GM18507 (cell line): ENCODE results near the gene MTIF3.

Experiments
- DNase-seq: peaks from one replicate; pipeline ENCODE4 v3.0.0; 2011; ENCODE audit warnings: low read depth; ENCODE audit not compliant: insufficient read length; ENCODE audit errors: extremely low spot score
- FAIRE-seq: peaks from 2 replicates; lab custom pipeline; 2011; peaks lifted over from hg19 to GRCh38; lab: Jason Lieb, UNC

The MTIF3 gene, protein sequence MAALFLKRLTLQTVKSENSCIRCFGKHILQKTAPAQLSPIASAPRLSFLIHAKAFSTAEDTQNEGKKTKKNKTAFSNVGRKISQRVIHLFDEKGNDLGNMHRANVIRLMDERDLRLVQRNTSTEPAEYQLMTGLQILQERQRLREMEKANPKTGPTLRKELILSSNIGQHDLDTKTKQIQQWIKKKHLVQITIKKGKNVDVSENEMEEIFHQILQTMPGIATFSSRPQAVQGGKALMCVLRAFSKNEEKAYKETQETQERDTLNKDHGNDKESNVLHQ

DNA sequence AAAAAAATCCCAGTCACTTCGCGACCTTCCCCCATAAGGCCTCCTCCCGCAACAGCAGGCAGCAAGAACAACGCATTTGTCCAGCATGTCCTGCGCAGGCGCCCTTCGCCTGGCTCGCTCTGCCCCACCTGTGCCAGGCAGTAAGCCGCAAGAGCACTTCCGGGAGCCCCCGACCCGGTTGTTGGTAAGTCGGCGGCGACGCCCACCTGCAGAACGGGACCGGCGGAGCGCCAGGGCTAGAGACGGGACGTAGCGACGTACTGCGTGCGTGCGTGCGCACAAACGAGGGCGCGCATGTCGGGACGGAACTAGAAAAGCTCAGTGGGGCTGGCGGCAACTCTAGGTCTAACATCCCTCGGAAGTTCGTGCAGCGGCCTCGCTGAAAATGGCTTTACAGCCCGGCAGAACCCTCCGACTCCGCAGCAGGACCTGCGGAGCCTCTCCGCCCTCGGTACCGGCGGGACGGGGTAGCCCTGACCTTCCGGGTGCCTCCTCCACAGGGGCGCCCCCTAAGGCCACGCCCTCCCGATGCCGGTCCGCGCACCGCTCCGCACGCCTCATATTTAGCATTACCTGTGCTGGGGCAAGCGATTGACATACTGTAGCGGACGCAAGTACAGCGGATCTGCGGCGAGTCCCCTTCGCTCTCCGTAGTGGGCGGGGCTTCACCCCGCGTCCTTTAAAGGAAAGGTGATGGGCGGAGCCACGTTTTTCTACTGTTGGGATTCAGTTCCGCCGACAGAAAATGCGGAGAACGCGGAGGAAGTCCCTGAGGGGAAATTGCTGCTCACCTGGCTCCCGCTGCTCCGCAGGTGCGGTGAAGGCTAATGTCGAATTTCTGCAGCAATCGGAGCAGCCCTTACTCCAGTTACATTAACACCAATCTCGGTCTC lies at the start of gene MTIF3:
TSS of gene MTIF3 (minus strand) at position 629 of the 893 bp plus-strand sequence. CDS start 10,116 bp downstream, outside the sequence.
- peak; percentile 95 for FAIRE-seq
- peak; percentile 75 for DNase-seq

DNA sequence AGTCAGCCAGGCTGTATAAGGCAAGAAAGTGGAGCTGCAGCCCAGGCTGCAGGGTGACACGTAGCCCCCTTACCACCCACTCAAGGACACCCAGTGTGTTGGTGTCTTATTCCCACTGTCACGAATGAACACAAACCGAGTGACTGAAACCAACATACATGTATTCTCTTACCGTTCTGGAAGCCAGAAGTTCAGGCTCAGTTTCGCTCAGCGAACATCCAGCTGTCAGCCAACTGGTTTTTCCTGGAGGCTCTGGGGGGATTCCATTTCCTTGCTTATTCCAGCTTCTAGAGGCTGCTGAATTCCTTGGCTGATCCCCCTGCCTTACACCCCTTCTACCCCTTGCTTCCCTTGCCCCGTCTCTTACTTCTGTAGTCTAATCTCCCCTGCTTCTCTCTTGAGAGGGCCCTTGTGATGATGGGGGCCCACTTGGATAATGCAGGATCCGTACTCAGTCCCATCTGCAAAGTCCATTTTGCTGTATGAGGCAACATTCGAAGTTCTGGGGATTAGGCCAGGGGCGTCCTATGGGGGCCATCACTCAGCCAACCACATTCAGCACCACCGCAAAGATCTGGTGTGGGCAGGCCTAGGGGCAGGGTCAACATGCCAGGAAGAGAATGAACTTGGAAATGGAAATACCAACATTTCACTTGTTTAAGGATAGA lies 47.3 kb upstream of the MTIF3 start:
- no peak for FAIRE-seq

DNA sequence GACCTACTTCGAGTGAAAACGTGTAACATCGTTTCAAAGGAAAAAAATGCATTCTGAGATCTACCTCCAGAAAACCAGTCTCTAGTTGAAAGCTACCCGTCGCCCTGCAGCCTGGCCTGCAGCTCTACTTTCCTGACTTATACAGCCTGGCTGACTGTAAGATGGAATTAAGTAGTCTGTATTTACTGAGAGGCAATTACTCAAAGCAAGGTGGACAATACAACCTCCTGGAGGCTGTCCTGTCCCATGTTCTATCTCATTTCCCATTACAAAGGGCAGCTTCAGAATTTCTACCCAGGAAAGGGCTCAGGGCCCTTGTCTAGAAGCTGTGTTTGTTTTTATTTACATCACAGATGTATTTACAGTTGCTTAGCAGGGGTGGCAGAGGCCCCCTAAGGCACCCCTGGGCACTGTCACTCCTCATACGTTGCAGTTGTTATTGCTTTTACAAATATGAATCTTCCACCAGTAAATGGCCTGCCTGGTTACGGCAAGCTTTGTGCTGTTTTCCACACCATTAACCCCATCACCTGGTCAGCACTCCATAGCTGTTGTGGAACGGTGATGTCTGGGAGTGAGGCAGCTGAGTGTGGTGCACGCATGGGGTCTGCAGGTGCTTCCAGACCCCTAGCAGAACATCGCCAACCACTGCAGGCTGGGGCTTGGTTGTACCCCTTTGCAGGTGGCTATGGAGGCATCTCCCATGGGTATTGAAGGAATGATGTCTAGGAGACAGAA lies 46.3 kb upstream of the MTIF3 start:
- no peak for DNase-seq
- no peak for FAIRE-seq

More for the DNA sequence above, 47.3 kb upstream of the MTIF3 start:
- DNase-seq, result no peak

DNA sequence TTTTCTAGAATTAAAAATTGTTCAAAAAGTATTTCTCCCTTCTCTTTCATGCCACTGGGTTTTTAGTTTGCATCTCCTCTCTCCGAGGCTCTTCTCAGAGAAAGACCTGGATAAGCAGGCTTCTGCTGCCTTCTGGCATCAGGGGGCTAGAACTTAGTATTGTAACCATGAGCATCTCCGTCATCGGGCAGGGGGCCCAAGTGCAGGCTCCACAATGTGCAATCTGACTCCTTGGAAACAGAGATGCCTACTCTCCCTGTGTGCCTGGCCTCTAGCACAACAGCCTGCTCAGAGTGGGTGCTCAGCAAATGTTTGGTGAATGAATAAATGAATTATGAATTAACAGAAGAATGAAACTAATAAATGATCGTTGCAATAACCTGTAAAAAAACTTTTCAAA lies 45.6 kb upstream of the MTIF3 start:
- FAIRE-seq (no peak), DNase-seq (no peak)

DNA sequence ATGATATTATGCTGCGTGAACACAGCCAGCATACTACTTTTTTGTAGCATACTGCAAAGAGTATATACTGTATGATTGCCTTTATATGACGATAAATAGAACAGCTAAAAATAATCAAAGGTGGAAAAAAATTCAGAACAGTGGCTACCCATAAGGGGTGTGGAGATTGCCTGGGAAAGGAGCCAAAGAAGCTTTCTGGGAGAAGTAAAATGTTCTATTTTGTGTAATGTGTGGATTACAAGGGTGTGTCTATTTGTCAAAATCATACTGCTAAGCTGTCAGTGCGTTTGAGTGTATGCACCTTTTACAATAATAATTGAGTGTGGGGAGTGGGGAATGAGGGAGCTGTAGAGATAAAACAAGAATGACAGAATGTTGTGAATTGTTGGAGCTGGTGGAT lies 45.2 kb upstream of the MTIF3 start:
- DNase-seq (no peak), FAIRE-seq (no peak)

DNA sequence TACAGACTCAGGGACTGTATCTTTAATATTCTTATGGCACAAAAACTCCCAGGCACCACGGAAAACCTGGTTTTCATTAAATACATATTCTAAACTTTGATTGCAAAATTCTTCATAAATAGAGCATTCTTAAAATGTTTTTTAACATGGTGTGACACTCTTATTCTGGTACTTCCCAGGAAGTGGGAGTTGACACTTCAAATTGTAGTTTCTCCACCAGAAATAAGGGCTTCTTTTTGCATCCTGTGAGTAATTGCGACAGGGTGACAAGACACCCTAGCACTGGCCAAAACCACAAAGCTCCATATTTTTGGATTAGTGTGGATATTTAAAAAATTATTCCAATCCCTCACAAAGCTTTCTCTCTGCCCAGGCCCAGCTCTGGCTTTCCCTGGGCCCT lies 43.6 kb upstream of the MTIF3 start:
- FAIRE-seq (no peak), DNase-seq (no peak)

DNA sequence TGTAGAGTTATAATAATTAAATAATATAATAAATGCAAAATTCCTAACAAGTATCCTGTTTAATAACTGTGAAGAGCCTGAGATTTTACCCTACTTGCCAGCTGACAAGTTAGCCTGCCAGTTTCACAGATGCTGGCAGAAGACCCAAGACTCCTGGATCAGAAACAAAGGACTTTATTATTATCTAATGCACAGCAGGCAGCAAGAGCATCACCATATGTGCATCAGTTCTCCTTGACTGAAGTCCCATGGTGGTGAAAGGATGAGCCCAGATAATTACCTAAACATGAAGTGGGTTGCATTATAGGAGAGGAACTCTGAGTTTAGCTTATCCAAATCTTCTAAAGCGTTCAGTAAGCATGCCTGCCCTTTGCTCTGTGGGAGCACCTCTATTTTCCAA lies 39.1 kb upstream of the MTIF3 start:
- FAIRE-seq, result no peak
- no peak for DNase-seq

DNA sequence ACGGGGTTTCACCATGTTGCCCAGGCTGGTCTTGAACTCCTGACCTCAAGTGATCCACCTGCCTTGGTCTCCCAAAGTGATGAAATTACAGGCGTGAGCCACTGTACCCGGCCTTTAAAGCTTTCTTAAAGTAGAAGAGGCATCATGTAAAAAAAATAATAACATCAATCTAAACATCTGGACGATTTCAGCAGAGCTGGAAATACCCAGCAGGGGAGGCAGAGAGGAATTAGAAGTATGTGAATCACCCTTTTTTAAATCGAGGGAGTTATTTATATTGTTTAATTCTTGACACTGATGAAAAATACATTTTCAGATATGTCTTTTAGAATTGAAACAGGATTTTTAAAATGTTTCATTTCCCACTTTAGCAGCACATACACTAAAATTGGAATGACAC lies 37.4 kb upstream of the MTIF3 start:
- no peak for FAIRE-seq
- no peak for DNase-seq

DNA sequence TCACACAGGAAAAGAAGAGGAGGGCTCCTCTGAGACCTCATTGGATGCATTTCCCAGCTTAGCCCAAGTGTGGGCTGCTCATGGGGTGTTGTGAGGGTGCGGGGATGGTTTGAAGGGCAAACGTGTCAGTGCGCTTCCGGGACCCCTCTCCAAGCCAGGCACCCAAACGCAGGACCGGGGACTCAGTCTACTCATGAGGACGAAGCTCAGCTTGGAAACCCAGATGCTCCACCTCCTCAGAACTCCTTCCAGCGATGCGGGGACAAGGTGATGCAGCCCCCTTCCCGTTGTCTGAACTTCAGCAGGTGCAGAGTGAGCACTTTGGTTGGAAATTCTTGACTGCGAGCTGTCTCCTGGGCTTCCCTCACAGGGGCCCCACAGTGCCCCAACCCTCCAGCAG lies 33.1 kb upstream of the MTIF3 start:
- no peak for DNase-seq
- FAIRE-seq, result no peak

DNA sequence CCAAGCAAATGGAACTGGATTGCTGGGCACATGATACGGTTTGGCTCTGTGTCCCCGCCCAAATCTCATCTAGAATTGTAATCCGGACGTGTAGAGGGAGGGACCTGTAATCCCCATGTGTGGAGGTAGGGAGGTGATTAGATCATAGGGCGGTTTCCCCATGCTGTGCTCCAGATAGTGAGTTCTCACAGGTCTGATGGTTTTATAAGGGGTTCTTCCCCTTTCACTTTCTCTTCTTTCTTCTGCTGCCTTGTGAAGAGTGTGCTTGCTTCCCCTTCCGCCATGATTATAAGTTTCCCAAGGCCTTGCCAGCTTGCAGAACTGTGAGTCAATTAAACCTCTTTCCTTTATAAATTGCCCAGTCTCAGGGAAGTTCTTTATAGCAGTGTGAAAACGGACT lies 32.6 kb upstream of the MTIF3 start:
- FAIRE-seq (peak; percentile 96), DNase-seq (no peak)

DNA sequence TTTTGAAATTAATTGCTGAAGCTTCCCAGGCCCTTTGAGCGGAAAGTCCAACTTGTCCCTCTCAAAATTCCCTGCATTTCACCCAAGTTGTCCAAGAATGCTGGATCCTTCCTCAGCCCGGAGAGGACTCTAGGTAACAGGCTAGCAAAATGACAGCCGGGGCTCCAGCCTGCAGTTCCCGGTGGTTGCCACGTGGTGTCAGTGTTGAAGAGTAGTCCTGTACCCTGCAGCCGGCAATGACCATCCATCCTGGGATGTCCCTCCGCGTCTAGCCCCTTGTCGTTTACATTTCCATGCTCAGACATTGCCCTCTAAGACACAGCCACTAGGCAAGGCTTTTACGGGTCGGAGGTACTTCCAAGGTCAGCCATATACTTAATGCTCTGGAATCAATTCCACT lies 31.4 kb upstream of the MTIF3 start:
- FAIRE-seq, result no peak
- DNase-seq, result no peak

DNA sequence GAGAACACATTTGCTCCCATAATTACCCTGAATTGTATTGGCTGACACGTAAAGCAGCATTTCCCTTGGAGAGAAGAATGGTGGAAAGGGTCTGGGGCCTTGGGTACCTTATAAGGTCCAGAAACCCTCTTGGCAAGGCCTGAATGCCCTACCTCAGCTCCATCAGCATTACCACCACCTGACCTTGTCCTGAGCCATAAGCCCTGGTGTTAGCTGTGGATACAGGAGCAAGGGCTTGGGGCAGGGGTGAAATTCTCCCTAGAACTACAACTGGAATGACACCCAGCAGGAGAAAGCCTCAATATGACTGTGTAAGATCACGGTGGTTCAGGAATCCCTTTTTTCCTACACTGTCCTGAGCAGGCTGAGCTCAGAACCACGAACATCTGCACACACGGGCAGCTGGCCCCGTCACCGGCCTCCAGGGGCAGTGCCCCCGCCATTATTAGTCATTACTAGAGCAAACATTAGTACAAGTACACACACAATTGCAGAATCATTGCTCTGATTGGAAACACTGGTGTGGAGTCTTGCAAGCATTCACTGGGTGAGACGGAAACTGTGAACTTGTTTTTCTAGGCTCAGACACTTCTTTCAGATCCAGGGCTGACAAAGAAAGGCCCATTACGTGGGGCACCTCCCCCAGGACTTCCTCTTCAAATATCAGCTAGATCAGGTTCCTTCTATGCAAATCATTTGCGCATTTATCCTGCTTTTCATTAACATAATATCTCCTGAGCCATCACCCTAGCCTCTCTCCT lies 26.8 kb upstream of the MTIF3 start:
- FAIRE-seq, result peak; percentile 62
- DNase-seq, result no peak

DNA sequence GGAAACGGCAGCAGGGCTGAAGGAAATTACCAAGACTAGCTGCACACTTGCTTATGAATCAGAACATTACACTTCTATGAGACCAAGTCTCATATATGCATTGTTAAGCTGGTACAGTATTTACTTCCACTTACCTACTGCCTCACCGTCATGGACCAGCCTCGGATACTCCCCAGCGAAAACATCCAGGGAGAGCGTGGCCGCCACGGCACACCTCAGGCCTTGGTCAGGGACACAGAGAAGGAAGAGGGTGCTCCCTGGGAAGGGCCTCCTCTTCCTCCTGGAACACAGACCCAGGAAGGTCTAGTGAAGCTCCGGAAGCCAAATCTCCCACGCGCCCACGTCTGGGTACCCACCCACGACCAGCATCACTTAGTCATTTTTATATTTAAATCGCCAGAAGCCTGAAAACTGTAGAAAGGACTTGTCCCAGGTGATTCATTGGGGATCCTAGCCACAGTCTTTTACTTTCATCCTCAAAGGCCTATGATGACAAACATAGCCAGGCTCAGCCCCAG lies 24.4 kb upstream of the MTIF3 start:
- DNase-seq (no peak), FAIRE-seq (no peak)

DNA sequence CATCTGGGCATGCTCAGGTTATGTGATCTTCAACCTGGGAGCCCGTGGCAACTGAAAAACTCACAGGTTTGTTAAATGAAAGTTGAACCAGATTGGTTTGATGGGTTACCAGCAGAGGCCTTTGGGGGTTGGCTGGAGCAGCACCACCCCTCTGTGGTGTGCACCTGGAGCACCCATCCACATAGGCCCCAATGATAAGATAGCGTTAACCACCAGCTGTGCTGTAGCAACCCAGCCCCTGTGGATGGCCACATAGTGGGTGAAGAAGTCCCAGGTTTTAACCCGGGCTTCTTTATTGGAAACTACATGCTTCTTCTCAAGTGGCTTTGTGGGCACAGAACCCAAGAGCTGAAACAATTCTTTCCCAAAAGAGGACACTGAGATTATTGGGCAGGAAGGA lies 22.6 kb upstream of the MTIF3 start:
- FAIRE-seq (no peak), DNase-seq (no peak)

DNA sequence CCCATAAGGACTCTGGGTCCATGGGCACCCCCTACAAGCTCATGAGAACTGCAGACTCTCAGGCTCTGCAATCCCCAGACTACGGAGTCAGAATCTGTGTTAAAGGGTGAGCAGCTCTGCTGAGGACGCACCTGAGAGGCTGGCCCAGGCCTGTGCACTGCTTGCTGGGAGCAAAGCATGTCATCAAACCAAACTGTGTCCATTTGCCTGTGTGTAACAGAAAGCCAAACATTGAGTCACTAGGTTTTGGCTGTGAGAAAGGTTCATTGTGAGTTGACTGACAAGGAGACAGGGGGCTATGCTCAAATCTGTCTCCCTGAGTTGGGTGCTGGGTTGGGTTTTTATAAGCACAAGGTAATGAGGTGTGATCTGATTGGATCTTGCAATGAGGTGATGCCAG lies 22.1 kb upstream of the MTIF3 start:
- FAIRE-seq (no peak), DNase-seq (no peak)

DNA sequence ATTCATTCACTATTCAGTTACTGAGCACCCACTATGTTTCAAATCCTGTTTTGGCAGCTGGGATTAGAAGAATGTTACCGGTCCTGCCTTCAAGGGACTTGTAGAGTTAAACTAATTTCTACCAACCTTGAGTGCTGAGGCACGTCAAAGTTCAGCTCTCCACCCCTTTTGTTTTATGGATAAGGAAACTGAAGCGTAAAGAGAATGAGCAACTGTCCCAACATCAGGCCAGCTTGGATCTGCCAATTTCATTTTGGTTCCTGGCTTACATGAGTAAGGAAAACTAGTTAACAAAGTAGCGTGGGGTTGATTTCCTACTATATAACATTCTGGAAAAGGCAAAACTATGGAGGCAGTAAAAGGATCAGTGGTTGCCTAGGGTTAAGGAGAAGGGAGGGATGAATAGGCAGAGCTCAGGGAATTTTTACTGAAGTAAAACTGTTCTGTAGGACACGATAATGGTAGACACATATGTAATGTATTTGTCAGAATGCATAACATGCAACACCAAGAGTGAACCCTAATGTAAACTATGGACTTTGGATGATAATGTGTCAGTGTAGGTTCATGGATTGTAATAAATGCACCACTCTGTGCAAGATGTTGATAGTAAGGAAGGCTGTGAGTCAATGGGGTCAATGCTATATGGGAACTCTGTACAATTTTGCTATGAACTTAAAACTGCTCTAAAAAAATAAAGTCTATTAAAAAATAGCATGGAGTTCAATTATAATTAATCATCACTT lies 19.9 kb upstream of the MTIF3 start:
- DNase-seq (no peak), FAIRE-seq (no peak)

DNA sequence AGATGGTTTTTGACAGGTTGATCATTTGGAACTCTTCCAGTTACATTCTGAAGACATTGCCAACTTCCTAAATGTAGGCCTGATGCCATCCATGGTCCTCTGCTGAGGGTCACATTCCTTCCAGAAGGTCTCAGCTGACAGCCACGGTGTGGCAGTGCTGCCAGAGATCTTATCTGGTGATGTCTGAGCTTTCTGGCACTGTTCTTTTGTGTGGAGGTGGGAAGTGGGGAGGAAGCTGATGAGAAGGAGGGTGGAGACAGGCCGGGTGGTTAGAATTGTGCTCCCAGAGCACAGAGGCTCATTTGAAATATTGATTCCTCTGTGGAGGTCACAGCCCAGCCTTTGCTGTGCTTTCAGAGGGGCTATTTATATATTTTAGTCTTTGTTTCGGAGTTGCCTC lies 16.1 kb upstream of the MTIF3 start:
- DNase-seq (no peak), FAIRE-seq (no peak)

DNA sequence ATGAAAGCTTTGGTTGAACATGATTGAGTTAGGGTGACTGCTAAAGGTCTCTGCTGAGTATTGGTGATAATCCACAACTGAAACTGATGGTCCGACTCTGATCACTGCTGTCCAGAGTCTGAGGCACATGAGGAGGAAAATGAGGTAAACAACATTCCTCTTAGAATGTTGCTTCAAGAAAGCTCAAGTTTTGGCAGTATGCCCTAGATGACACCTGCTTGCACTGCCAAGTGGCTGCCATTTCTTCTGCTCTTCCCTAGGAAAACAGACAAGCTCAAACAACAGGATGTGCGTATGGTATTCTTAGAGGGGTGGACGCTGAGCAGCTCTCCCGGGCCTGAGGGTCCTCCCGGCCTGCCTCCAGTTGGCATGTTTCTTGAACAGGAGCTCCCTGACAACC lies 15.2 kb upstream of the MTIF3 start:
- no peak for DNase-seq
- no peak for FAIRE-seq
